ENCODE measurements around the gene KRT80.

Gene KRT80

DNA sequence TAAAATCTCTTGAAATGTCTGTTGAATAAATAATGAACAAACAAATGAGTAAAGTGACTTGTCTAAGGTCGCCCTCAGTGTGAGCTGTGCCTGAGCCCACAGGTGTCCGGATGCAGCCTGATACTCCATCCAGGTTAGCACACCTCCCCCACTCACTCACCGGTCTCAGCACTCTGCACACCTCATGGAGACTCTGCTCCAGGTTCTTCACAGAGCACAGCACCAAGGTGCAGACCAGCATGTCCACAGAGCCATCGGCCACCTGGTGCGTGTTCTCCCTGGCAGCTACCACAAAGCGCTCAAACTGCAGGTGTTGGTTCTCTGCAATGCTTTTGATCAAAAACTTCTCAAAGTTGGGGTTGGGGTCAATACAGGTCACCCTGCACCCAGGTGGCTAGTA lies 37.1 kb upstream of the KRT80 start:
- no peak for DNase-seq (ENCODE audit: low read depth, low spot score)

DNA sequence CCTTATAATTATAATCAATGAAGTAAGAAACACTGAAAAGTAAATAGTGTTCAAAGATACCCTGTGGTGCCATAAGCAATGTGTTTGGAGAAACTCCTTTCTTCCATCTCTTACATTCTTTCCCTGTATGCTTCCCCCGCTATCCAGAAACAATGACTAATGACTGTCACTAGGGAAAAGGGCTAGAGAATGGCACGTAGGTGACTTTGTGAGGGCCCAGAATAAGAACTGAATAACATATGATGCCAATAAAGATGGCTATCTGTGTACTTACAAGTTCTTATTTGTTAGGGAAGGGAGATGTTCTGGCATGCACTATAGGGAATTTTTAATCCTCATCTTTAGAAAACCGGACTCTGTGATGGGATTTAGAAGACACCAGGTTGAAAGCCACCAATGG lies 36.6 kb upstream of the KRT80 start:
- no peak for DNase-seq (ENCODE audit: low read depth, low spot score)

DNA sequence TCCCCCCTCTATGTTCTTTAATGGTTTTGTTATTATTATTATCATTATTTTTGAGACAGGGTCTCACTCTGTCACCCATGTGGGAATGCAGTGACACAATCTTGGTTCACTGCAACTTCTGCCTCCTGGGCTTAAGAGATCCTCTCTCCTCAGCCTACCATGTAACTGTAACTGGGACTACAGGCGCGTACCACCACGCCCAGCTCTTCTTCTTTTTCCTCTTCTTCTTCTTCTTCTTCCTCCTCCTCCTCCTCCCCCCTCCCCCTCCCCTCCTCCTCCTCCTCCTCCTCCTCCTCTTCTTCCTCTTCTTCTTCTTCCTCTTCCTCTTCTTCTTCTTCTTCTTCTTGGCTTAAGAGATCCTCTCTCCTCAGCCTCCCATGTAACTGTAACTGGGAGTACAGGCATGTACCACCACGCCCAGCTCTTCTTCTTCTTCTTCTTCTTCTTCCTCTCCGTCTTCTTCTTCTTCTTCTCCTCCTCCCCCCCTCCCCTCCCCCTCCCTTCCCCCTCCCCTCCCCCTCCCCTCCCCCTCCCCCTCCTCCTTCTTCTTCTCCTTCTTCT lies 35.9 kb upstream of the KRT80 start:
- DNase-seq (ENCODE audit: low read depth, low spot score): no peak

DNA sequence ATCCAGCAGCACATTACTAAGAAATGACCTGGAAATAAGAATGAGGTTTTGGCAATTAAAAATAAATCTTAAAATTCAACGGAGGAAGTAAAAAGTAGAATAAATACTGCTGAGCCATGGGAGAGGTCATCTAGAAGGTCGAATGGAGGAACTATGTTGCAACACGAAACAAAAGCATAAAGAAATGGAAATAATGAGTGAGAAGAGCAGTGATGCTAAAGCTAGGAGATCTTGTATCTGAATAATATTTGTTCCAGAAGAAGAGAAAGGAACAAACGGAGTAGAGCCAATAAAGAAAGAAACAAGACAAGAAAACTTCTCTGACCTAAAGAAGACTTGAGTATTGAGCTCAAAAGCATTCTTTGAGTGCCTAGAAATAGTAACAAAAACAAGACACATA lies 34.6 kb upstream of the KRT80 start:
- DNase-seq (ENCODE audit: low read depth, low spot score): no peak

DNA sequence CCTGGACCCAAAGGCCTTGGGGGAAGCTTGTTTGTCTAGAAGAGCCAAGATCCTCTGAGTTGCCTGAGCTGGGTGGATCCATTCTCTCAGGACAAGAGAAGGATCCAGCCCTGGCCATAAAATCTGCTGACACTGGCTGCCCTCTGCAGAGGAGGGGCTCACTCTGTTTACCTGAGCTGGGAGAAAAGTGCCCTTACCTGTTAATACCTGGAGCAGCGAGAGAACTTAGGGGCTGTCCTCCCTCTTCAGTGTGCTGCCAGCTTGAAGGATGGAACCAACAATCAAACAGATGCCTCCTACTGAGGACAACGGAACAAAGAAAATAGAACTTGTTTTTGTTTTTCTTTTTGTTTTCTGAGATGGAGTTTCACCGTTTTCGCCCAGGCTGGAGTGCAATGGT lies 33.9 kb upstream of the KRT80 start:
- DNase-seq (ENCODE audit: low read depth, low spot score): no peak

DNA sequence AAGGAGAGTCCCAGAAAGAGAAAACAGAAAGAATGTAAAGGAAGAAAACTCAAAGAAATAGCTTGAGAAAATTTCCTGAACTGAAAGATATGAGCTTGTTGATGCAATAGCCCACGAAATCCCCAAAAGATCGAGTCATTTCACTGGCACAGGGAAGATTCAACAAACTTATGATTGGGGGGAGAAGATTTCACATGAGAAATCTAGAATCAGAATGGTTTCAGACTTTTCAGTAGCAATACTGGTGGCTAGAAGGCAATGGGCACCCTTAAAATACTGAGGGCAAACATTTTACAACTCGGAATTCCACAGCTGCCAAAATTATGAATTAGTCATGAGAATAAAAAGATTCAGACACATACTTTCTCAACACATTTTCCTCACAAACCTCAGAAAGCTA lies 32.3 kb upstream of the KRT80 start:
- DNase-seq (ENCODE audit: low read depth, low spot score): no peak

DNA sequence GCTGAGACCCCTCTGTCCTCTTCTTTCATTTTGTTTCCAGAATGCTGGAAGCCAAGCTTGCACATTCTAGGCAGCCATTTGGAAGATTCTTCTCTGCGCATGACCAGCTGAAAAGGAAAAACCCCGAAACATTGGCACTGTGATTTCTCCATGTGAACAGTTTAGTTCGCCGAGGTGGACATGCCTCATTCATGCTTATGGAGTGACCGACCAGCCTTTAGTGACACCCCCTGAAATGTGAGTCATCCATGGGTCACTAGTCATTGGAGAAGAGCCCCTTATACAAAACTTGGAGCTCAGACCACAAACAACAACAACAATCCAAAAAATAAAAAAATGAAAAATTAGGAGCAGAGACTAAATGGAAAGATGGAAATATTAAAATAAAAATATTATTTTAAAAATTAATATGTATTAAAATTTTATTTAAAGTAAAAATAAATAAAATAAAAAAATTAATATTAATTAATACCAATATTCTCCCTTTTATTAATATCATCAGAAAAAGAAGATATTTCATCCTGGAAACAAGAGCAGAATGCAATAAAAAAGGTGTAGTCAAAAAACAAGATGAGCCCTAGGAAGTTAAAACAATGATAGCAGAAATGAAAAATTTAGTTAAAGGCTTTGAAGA lies 31.7 kb upstream of the KRT80 start:
- DNase-seq (ENCODE audit: low read depth, low spot score): no peak

DNA sequence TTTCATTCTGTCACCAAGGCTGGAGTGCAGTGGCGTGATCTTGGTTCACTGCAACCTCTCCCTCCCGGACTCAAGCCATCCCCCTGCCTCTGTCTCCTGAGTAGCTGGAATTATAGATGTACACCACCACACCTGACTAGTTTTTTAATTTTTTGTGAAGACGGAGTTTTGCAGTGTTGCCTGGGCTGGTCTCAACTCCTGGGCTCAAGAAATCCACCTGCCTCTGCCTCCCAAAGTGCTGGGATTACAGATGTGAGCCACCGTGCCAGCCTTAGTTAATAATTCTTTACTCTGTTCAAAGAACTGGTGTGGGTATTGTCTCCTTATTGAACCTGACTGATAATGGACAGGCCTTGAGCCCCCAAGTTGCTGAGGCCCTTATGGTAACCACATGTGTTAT lies 30.9 kb upstream of the KRT80 start:
- DNase-seq (ENCODE audit: low read depth, low spot score): no peak

DNA sequence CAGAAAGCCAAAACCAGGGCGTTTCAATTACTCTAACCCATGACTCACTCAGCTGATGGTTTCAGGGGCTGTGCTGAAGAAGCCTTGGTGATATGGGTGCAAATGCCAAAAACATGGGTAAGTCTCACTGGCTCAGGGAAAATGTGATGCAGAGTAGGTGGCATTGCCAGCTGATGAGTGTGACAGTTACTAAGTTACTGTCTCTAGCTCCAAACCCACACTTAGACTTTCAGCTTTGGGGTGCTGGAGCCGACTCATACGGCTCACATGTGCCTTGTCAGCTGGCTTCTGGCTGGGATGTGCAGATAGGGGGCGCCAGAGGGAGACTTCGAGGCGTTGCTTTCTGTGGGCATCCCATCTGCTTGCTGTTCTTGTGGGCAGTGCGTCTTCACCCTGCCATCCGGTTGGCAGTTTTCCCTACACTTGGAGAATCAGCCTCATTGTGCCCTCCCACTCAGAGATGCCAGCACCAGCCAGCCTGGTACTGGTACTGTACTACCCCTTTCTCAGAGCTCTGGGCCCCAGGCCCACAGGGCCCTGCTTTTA lies 30.2 kb upstream of the KRT80 start:
- DNase-seq (ENCODE audit: low read depth, low spot score): no peak

DNA sequence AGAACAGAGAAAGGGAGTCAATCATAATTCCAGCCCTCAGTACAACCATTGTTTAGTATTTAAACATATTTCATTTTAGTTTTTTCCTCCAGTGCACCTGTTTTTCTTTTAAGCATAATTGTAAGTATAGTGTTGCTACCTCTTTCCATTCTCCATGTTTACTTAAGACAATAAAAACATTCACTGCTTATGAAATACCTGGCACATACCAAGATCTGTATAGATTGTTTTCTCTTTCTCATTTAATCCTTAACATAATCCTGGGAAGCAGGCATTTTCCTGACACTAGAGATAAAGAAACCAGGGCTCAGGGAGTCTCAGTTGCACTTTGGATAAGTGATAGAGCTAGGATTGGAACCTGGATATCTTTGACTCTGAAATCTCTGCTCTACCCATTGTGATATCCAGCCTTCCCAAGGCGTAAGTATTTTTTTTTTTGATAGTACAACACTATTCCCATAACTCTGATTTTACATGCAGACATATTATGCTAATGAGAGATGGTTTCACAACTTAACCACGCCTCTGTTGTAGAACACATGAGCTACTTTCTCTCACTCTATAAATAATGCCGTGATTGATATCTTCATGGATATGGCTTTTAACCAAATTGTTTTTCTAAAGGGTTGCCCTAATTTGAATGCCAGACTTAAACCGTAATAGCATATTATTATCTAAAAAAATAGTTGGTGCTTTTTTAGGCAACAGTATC lies 29.4 kb upstream of the KRT80 start:
- no peak for DNase-seq (ENCODE audit: low read depth, low spot score)

DNA sequence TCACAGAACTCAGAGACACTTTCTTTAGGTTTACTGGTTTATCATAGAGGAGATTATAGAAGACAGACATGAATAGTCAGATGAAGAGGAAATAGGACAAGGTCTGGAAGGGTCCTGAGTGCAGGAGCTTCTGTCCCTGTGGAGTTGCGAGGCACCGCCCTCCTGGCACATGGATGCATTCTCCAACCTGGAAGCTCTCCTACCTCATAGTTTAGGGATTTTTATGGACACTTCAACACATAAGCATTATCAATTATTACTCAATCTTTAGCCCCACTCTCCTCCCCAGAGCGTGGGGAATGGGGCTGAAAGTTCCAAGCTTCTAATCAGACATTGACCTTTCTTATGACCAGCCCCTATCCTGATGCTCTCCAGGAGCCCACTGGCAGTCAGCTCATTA lies 28.7 kb upstream of the KRT80 start:
- DNase-seq (ENCODE audit: low read depth, low spot score): no peak

DNA sequence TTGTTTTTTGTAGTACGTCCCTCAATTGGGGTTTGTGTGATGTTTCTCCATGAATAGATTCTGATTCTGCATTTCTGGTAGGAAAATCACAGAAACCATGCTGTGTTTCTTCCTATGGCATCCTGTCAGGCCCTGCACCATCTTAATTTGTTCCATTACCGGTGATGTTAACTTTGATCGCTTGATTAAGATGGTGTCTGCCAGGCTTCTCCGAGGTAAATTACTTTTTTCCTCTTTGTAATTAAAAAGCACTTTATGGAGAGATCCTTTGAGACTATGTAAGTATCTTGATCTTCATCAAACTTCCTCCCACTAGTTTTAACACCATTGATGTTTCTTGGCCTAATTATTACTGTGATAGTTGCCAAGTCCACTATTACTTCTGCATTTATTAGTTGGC lies 26.2 kb upstream of the KRT80 start:
- DNase-seq (ENCODE audit: low read depth, low spot score): no peak

DNA sequence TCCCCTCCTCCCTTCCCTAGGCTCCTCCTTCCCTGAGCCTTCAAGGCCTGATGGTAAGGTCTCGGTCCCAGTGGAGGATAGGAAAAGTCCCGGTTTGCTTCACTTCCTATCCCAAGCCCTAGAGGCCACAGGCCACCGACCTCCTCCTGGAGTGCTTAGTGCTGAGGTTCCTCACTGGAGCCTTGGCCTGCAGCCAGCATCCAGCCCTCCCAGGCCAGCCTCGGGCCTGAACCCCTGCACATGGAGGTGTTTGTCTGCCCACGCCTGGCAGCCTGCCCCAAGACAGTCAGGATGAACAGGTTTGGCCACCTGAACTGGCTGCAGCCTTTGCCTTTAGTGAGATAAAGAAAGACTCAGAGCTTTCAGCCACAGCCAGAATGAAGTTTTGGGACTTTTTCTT lies 25.4 kb upstream of the KRT80 start:
- no peak for DNase-seq (ENCODE audit: low read depth, low spot score)

DNA sequence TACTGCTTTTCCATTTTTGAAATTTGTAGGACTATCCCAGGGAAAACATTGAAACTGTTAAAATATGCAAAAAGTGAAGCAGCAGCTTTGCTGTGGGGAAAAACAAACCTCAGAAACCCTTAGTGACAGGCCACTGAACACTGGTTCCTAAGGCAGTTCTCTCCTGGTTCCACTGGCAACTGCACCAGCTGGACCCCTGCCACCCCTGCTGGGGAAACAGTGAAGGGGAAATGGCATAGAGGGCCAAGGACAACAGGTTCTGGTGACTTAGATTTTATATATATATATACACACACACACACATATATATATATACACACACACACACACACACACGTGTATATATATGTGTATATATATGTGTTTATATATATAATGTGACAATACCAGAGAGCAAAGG lies 25.0 kb upstream of the KRT80 start:
- no peak for DNase-seq (ENCODE audit: low read depth, low spot score)

DNA sequence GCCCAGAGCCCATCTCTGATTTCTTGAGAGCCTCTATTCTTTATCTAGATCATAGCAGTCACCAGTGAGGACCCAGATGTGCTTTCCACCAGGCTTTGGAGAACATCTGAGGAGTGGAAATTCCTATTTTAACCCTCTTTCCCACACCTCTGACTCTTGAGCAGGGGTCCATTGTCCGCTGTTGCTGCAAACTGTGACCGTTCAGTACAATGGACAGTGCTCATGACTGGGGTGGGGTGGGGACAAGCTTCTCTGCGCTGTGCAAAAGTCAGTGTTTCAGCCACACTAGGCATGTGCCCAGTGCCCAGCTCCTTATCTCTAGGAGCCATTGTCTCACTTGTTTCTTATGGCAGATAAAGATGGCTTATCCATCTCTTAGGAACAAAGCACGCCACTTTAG lies 24.3 kb upstream of the KRT80 start:
- no peak for DNase-seq (ENCODE audit: low read depth, low spot score)

DNA sequence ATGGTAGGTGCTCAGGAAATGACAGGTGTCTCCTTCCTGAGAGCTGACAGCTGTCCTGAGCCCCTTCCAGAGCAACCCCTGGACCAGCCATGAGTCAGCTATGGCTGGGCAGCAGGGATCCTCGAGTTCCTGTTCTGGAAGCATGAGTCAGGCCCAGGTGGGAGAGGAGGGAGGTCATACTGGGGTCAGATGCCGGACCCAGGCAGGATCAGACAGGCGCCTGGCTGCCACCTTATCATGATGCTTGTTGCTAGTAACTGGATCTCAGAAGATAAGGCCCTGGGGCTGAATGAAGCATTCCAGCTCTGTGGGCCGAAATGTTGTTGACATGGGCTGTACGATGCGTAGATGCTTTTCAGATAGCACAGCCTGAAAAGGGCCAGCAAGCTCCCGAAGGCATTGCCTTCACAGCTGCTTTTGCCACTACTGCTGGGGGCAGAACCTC lies 23.8 kb upstream of the KRT80 start:
- DNase-seq (ENCODE audit: low read depth, low spot score): no peak

DNA sequence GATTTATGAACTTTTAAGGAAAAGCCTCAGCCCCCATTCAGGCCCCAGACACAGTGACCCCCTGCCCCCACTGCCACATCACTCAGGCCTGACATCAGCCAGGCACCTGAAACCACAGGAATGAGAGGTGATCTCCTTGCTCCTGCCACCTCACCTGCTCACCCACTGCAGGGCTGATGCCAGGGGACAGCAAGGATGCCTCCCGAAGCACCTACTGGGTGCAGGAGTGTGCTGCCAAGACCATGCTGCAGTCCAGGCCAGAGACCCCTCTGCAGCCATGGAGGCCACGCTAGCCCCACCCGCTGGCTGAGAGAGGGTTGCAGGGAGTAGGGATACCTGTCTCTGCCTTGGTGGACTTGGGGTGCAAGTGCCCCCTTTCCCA lies 22.6 kb upstream of the KRT80 start:
- DNase-seq (ENCODE audit: low read depth, low spot score): no peak

DNA sequence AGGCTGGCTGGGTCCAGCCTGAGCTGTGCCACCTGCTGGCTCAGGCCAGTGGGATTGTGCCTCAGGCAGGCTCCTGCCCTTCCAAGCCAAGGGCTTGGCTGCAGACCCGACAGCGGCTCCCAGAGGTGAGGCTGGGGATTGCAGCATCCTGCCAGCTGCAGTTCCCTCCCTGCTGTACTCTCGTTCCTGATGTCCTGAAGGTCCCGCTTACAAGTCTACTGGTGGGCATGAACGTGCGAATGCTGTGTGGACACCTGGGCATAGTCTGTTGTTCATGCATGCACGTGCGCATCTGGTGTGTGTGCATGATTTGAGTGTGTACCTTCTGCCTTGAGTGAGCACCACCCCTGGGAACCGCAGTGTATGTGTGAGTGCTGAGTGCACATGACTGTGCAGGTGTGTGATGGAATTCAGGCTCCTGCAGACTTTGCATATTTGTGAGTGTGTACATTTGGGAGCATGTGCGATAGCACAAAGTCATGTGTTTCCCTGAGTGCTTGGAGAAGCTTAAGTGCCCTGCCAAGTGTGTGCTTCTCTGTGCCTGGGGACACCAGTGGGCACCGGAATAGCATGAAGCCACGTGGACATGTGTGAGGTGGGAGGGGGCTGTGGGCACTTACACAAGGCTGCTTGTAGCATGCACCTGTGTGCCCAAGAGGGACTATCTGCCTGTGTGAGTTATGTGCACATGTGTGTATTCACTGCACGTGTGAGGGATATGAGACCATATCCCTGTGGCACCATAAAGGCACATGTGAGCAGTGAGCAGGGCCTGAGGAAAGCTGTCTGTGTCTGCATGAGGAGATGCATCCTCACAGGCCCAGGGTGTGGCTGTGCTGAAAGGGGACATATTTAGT lies 22.0 kb upstream of the KRT80 start:
- peak; percentile 66 for DNase-seq (ENCODE audit: low read depth, low spot score)

DNA sequence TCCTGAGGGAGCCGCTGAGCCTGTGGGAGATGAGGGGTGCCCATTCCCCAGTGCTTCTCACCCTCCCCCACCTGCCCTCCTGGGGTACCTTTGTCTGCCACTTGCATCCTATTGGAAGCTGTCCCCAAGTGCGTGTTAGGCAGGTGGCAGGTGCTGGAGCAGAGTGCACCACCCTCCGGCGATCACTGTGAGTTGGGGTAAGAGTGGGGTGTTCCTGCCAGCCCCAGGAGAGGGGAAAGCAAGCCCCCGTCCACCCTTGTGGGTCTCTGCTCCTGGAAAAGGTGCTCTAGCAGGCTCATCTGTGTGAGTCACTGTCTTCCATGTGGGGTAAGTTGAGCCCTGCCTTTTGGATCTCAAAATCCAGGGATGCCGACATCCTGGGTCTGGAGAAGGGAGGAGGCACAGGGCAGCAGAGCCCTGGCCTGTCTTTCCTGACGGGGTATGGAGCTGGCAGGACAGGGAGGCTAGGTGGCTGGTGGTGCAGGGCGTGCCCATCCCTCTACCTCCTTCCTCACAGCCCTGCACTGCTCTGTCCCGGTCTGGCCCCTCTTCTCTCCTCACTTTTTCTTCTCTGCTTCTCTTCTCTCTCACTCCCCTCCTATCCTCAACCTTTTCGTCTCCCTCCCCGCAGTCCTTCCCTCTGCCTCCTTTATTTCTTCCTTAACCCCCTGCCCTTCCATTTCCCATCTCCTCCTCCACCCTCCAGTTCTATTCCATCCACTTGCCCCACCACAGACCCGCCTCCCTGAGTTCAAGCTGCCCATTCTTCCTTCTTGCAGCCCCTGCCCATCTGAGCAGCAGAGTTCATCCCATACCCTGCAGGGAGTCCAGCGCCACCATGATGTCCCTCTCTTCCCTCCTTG lies 21.1 kb upstream of the KRT80 start:
- no peak for DNase-seq (ENCODE audit: low read depth, low spot score)

DNA sequence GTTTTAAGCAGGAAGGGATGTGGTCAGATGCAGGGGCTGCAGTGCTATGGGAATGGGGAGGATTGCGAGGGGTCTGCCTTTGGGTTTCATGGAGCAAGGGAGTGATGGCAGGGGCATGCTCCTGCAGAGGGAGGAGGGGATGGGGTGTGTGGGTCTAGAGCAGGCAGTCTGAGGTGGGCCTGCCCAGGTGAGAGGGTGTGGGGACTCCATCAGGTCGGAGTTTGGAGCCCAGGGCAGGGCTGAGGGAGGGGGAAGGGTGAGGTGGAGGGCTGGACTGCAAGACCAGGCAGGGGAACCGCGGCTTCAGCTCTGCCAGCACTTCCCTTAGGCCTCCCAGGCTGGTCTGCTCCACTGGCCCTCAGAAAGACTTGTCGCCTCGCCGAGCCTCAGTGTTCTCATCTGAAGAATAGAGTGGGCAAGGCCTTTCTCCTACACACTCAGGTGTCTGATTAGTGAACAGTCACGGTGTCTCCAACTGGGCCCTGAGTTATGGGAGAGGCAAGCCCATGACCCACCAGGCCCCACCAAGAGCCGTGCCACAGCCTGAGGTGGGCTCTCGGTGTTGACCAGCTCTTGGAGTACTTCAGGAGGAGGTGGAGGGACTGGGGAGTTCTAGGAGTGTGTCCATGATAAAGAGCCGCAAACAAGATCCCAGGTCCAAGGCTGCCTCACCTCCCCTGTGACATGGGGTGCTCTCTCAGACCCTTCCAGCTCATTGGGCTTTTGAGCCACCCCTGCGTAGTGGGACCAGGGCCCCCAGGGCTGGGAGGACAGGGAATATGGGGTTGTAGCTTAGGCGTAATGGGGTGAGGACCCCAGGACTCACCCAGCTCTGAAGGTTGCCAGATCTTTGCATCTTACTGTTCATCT lies 20.1 kb upstream of the KRT80 start:
- no peak for DNase-seq (ENCODE audit: low read depth, low spot score)
